NCI-H1436 treated with DMSO at 0.1 percent for 48 hours (cell line): ENCODE measurements around the gene PXDN.
"Not testable (repeated sequence)": the region's sequence is repeated elsewhere in the genome, so short reads cannot be mapped to it uniquely, and the experiment has no call there.

Experiments used
- DNase-seq: peaks from one replicate; lab custom pipeline; 2025; lab: John Stamatoyannopoulos, UW

The PXDN gene

DNA sequence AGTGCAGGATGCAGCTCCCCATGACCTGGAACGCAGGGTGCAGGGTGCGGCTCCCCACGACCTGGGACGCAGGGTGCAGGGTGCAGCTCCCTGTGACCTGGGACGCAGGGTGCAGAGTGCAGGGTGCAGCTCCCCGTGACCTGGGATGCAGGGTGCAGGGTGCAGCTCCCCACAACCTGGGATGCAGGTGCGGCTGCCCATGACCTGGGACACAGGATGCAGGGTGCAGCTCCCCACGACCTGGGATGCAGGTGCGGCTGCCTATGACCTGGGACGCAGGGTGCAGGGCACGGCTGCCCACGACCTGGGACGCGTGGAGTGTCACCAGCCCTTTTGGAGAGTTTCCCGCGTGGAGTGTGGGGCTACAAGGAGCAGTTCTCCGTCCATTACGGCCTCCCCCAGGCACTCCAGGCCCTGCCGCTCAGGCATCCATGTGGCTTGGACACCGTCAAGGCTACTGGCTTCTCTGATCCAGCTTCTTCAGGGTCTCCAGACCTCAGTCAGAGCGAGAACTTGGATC lies 38.7 kb downstream of the PXDN start:
- DNase-seq: no peak

DNA sequence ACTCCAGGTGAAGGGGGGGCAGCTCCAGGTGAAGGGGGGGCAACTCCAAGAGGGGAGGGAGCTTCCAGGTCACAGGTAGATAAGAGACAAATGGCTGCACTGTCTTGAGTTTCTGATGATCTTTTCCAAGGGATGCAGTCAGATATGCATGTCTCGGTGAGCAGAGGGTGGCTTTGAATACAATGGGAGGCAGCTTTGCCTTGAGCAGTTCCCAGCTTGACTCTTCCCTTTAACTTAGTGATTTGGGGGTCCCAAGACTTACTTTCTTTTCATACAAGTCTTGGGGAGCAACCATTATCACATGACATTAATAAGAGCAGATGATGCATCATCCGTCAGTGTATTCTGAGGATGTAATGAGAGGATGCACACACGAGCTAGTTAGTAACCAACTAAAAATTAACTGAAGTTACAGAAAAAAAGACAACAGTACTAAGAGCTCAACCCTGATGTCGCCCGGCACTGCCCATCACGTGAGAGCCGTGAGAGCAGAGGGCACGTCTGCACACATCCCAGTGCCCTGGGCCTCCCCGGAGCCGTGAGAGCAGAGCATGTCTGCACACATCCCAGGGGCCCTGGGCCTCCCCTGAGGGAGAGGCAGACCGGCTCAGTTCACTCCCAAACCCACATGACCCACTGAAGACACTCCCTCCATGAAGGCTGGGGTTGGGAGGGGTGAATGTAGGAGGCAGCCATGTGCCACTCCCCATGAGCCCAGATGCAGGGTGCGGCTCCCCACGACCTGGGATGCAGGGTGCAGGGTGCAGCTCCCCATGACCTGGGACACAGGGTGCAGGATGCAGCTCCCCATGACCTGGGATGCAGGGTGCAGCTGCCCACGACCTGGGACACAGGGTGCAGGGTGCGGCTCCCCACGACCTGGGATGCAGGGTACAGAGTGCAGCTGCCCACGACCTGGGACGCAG lies 39.4 kb downstream of the PXDN start:
- DNase-seq: no peak

DNA sequence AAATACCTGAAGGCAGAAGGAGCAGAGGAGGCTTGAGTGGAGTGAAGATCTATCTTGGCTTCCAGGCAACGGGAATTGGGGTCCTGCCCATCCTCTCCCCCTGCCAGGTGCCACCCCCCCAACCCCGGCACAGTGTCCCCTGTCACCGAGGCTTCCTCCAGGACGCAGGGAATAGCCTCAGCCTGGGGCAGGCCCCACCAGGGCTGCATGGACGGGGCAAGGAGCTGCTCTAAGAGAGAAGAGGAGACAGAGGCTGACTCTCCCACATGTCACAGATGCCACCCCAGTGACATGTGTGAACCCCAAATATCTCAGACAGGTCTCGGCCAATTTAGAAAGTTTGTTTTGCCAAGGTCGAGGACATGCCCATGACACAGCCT lies 42.1 kb downstream of the PXDN start:
- no peak for DNase-seq

DNA sequence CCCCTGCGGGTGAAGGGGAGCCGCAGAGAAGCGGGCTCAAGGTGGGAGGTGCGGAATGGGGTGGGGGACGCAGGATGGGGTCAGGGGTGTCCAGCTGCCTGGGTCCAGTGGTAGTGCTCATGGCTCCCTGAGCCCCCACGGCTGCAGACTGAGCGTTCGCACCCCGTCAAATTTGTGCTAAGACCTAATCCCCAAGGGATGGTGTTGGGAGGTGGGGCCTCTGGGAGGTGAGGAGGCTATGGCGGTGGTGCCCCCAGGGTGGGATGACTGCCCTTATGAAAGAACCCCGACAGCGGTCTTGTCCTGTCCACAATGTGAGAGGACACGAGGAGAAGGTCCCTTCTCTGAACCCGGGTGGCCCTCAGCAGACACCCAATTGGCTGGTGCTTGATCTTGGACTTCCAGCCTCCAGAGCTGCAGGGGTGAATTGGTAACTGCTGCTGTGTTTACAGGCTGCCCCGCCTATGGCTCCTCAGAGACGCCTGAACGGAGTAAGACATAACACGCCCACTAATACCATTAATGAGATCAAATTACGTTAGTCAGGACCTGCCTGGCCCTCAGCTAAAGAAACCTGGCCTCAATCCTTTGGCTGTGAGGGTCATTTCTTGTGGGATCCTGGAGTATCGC lies 42.6 kb downstream of the PXDN start:
- no peak for DNase-seq

DNA sequence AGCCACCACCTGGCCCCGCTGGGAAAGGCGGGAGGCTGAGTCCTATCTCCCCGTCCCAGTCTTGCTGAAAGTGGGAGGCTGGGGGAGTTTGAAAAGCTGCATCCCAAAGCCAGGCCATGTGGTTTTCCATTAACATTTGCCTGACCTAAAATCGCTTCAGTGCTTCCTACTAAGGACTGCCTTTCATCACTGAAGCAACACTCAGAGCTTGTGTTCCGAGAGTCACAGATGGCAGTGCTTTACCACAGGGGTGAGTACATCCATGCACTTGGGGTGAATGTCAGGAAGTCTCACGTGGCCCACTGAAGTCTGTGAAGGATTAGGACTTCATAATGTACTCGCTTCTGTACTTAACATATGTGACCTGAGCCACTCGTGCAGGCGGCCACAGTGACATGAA lies 43.3 kb downstream of the PXDN start:
- no peak for DNase-seq

DNA sequence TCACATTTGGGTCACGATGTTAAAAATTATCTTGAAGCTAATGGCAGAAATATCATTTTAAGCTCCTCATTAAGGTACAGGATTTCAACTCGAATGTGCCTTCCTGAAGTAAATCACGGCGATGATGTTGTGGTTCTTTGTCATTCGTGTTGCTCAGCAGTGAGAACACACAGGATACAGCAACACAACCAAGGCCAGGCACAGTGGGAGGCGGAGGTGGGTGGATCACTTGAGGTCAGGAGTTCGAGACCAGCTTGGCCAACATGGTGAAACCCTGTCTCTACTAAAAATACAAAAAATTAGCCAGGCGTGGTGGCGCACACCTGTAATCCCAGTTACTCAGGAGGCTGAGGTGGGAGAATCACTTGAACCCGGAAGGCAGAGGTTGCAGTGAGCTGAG lies 43.9 kb downstream of the PXDN start:
- DNase-seq: not testable (repeated sequence)

DNA sequence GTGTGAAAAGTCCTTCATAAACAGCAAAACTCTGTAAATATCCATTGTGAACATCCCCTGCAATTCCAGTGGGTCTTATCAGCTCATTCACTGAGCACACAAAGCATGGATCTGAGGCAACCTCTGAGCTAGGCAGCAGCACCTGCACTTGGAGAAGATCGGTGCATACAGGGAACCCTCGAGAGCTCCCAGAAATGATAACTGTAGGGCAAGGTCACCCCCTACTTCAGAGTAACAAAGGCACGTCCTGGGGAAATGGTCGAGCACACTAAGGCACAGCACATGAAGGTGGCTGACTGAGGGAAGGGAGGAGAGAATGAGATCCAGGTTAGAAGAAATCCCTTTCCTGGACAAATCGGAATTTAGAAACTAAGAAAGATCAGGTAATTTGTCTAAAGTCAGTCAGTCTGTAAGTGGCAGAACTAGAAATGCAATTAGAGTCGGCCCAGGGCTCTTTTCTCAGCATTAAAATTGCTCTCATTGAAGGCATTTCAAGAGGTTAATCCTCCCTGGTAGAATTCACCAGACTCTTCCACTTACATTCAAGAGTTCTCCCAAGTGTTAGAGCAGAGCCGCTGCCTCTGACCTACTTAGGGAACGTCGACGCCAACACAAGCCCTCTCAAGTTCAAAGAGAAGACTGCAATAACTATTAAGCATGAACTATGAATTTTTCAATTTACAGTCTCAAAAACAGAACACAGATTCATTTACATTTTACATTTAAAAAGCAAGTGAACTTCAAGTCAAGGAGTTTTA lies 45.9 kb downstream of the PXDN start:
- DNase-seq: no peak

DNA sequence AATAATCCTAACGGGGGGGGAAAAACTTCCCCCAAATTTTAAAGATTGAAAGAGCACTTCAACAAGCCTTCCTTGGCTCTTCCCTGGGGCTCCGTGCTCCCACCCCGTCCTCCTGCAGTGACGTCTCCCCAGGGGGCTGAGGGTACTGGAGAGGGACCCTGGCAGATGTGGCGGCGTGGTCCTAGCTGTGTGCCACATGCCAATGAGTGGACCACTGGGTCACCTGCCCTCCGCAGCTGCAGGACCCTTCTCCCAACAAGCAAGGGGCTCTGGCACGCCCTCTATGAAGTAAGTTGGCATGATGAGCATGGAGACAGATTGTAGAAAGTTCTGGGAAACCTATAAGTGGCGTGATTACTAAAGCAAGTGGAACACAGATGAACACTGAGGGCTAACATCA lies 46.7 kb downstream of the PXDN start:
- no peak for DNase-seq

DNA sequence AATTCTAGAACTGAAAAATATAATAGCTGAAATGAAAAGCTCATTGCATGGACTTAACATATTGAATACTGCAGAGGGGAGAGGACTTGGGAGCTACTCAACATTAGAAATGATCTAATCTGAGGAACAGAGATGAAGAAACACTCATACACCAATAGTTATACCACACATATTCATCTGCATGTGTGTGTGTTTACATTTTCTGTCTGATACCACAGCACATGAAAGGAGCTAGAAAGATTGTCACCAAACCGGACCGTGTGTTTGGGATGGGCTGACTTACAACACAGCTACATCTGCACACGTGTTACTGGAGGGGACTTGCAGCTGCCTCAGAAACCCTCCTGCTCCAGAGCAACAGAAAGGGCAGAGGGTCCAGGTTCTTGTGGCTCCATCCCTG lies 47.8 kb downstream of the PXDN start:
- no peak for DNase-seq

DNA sequence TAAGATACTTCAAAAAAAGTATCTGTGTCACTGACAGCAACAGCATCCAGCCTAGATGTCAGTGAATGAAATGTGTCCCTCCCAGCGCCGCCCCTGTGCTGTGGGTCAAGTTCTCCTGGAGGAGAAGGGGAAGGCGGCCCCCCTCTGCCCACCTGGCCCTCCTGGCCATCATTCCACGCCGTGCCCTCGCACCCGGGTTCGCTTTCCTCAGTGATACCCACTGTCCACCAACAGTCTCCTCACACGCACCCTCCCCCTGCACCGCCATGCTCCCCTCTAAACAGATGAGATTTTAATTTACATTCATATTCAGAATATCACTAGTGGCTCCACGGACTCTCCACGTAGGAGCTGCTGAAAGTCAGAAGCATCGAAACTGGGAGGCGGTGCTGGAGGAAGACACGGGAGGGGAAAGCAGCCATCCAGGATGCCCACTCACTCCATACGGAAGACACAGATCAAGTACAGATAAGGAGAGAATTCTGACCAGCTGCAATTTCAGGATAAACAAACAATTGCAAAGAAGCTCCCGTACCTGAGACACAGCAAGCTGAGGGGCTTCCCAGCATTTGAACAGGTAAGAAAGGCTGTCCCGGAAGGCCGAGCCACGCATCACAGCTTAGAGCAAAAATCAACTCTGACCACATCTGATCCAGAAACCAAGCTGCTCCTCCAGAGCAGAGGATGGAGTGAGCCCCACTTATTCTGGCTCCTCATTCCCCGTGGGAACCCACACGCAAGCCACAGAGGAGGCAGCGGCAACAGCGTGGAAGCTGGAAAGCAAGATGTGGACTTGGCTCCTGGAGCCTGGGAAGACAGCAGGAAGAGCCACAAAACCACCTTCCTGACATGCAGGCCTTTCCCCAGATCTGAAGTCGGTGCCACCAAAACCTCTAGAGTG lies 49.7 kb downstream of the PXDN start:
- DNase-seq: no peak

DNA sequence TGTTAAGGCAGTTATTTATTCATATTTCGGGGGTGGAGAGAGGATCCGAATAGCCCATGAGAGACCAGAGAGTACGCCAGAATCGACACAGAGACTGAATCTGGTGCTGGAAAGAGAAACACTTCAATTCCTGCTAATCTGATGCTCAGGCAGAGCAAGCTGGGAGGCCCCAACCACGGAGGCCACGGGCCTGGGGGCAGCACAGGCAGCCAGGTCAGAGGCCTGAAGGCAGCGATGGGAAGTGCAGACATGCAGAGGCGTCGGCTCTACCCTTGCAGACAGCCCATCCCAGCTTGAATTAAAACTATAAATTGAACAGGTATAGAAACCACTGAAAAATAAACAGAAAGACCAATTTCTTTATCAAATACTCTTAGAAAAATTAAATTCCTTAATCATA lies 50.6 kb downstream of the PXDN start:
- DNase-seq: no peak

DNA sequence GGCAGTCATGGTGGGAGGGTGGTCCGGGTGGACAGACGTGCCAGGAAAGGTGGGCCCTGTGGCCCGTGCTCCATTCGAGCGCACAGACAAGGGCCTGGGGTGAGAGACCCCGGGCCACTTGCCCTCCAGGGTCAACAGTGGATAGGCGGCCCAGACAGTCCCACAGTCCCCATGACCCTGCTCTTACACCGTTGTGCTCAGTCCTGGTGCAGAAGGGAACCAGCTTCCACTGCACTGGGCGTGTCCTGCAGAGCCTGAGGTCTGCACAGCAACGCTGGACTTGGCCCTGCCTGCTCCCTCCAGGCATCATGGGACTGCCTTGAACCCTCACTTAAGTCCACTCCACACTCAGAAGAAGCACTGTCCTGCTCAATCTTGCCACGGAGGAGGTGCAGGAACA lies 52.0 kb downstream of the PXDN start:
- no peak for DNase-seq

DNA sequence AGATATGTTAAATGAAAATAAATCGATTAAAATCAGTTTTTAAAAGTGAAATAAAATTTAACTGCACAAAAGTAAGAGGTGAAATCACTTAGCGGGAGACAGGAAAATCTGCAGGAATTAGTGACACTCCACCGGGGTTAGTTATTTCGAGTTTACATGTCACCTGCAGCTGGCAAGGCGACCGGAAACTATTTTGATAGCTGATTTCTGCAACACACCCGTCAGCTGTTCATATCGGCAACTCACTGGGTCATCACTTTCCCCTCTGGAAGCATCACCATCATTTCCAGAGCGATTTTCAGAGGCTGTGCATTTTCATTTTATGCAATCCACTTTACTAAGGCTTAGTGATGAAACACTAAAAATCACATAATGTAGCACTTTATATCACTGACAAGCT lies 52.9 kb downstream of the PXDN start:
- no peak for DNase-seq

DNA sequence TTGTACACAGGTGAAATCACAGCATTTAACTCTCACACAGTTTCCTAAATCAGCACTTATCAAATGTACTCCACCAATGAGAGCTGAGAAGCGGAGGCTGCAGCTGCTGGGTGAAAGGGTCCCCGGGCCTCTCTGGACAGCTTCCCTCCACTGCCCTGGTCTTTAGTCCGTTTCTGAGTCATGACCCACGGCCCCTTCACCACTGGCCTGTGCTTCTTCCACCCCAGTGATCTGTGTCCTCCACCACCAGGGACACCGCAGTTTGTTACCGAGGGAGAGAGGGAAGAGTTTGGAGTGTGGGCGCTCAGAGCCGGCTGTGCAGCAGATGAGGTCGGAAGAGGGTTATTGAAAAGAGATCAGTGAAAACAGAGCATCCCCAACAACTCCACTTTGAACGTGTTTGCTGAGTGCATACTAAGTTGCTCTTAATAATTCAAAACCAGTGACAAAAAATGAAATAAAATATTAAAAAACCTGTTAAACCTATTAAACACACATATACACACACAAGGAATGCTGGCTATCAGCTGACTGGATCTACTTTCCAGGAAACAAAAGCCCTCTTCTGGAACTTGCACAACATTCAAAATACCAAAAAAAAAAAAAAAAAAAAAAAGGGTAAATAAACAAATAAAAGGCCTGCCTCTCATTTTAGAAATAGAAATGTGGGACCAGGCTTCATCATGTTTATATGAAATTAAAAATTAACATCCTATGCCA lies 54.1 kb downstream of the PXDN start:
- DNase-seq: no peak

DNA sequence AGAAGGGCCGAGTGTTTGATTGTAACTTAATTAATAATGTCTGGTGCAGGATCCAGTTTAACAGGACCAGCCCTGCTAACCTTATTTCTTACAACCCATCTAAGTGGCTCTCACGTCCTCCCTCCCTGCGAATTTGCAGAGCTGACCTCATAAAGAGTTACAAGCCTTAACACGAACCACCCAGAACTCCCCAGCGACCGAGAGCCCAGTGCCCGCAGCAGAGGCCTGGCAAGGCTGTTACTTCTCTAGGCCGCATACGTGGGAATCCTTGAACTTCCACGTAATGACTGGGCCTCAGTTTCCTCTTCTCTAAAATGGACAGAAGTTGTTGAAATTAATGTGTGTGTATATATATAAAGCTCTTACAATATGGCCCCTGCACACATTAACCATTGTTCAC lies 55.5 kb downstream of the PXDN start:
- DNase-seq: no peak

DNA sequence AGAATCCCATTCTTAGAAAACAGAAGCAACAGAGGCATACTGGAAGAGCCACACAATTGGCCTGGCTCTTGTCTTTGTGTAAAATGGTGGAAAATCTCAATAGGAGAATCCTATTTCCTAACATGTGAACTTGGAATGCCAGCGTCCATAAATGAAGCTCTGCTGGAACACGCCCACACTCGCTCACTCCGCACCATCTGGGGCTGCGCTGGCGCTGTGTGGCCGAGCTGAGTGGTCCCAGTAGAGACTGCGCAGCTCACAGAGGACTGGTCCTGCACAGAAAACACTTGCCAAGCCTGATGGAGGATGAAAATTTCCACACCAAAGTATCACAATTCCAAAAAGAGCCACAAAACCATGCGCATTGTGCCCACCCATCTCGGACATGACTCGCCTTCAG lies 56.2 kb downstream of the PXDN start:
- no peak for DNase-seq

DNA sequence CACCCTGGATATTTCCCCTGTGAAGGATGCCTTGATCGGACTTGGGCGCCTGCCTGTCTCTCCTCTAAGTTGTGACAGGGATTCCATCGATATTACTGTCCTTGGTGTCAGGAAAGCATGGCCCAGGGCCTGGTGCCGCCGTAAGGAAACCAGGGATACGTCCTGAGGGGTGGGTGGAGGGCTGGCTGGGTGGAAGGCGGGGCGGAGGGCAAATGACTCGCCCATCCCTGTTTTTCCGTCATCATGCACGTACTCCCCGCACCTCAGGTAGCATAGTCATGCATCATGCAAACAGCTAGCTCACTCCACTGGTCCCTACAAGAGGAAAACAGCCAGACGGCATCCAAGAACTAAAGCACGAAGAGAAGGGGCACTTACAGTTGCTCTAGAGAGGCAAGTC lies 57.1 kb downstream of the PXDN start:
- no peak for DNase-seq

DNA sequence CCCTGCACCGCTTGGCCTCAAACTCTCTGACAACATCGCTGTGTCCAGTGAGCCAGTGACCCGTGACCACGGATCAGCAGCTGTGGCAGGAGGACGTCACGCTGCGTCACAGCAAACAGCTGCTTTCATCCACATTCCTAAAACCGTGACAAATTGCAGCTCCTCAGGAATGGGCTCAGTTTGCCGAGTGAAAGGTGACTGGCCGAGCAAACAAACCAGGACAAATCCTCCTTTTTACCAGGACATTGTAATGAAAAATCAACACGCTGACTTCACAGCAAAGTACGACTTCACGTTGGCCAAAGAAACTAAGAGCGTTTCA lies 57.6 kb downstream of the PXDN start:
- no peak for DNase-seq

DNA sequence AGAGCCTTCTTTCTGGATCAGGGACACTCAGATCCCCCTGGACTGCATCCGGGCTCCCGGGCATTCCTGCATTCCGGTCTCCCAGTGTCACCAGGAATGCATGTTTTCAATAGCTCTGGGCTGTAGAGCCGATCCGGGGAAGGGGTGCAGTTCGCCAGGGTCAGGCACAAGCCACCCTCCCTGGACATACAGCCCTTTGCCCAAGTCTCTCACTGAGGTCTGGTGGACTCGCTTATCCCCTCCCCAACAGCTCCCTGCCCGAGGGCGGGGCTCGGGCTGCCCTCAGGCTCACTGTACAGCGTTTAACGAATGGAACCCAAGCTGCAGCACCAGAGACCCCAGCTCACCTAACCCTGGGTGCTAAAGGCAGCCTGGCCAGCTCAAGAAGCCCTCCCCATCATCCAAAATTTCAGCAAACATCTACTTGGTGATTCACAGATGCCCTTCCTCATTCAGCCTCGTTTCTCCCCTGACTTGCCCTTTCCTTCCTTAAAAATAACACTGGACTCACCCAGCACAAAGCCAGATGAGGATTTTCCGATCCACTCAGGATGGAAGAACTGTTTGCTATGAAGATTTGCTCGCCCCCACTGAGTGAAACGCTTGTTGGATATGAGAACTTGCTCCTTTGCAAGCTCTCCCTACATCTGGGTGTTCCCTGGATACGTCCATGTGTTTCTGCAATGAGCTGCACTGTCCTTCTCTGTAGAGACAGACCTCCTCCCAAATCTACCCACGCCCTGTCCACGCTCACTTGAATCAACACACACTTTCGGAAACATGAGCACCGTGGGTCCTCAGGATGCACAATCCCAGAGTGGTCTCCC lies 58.1 kb downstream of the PXDN start:
- DNase-seq: no peak
